Measurements from ENCODE around the gene SKAP2. TPM values are rescaled to one million over a fixed set of nuclear protein-coding genes. Genes with fewer than 3 reads are reported as not detected.

The SKAP2 gene
- total RNA-seq, 1 donor from 2014 or later: 50.2 TPM

DNA sequence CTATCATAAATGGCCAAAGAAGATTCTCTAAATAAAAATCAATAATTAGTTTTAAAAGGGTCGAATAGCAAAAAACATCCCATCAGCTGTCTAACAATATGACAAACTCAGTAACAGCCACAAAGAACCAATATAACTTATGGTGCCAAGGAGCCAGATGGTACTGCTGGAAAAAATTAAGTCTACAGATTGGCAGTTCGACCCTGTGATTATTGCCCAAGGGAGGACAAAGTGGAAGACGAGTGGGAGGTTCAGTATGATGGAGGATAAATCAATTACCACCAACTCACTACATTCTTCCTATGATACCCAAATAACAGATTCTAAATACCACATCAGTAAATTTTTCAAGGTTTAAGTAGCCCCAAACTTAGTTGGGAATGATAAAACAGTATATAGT is 49.0 kb downstream of the SKAP2 start:
- H3K36me3 ChIP-seq: no peaks in the 10 kb centered on the region
- intact Hi-C loops (cut with DNase I): no loop called here
- DNase-seq (ENCODE audit: low spot score in 2 of 2): no peak

DNA sequence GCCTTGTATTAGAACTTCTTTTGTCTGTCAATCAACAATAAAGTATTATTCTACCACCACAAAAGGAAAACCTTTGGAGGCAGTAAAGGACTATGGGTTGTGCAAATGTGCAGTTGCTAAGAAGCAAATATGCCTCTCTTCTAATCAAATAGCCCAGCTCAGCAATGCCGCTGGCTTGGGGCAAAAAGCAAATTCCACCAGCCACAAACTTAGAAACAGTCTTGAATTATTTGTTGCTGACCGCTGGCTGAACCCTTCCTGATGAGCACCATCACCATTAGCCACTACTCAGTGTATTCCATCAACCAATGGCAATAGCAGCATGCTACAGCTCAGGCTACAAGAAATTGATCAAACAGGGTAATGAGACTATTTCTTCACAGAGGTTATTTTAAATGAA is 51.0 kb downstream of the SKAP2 start:
- no peak for DNase-seq (ENCODE audit: low spot score in 2 of 2)

More for the DNA sequence above, 49.0 kb downstream of the SKAP2 start:
- no peak overlapping the region for H3K4me3 ChIP-seq
- no peak overlapping the region for H3K27ac ChIP-seq
- no peak for TF ChIP-seq CTCF (IDR thresholded peaks at IDR 0.05)
- no peaks in the 10 kb centered on the region for H3K27me3 ChIP-seq
- H3K4me1 ChIP-seq: no peaks in the 10 kb centered on the region
- H3K9me3 ChIP-seq: no peaks in the 10 kb centered on the region

GRCh38 chr7:26794541-26794940 is 69.8 kb downstream of the SKAP2 start:
- DNase-seq (ENCODE audit: low spot score in 2 of 2): no peak
- H3K27me3 ChIP-seq: no peaks in the 10 kb centered on the region
- intact Hi-C loops (cut with DNase I): no loop called here

More for the DNA sequence above, 51.0 kb downstream of the SKAP2 start:
- Histone ChIP-seq H3K36me3 (no peaks in the 10 kb centered on the region), H3K27me3 (no peaks in the 10 kb centered on the region), H3K4me1 (no peaks in the 10 kb centered on the region), H3K9me3 (no peaks in the 10 kb centered on the region), H3K27ac (no peak overlapping the region), H3K4me3 (no peak overlapping the region)
- intact Hi-C loops (cut with DNase I): no loop called here
- no peak for TF ChIP-seq CTCF (IDR thresholded peaks at IDR 0.05)

DNA sequence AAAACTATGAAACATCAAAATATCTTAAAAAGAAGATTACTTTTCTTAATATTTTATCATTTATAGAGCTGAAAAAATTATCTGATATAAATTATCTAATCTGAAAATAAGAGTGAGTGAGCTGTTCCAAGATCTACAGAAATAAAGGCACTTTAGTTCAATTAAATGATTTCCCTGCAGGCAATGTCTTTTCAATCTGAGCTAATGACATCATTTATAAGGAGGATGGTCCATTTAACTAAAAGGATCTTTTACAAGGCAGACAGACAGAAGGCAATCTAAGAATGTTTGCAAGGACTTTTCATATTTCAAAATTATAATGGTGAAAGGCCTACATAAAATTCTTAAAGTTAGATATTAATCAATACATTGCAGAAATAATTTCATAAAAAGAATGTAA is 71.8 kb downstream of the SKAP2 start:
- H3K9me3 ChIP-seq: peaks cover 0 to 2% of the 10 kb centered on the region in 2 donors
- intact Hi-C loops (cut with DNase I): no loop called here
- H3K36me3 ChIP-seq: no peaks in the 10 kb centered on the region
- H3K4me1 ChIP-seq: no peaks in the 10 kb centered on the region
- no peak for DNase-seq (ENCODE audit: low spot score in 2 of 2)
- no peak for TF ChIP-seq CTCF (IDR thresholded peaks at IDR 0.05)
- no peaks in the 10 kb centered on the region for H3K27me3 ChIP-seq
- no peak overlapping the region for H3K4me3 ChIP-seq
- H3K27ac ChIP-seq: no peak overlapping the region

More at GRCh38 chr7:26794541-26794940, 69.8 kb downstream of the SKAP2 start:
- TF ChIP-seq CTCF (IDR thresholded peaks at IDR 0.05): no peak
- no peaks in the 10 kb centered on the region for H3K4me1 ChIP-seq
- H3K4me3 ChIP-seq: no peak overlapping the region
- no peaks in the 10 kb centered on the region for H3K36me3 ChIP-seq
- no peak overlapping the region for H3K27ac ChIP-seq
- H3K9me3 ChIP-seq: peaks cover 0 to 7% of the 10 kb centered on the region in 2 donors

GRCh38 chr7:26792006-26792405 is 72.4 kb downstream of the SKAP2 start:
- intact Hi-C loops (cut with DNase I): no loop called here
- Histone ChIP-seq H3K4me3 (no peak overlapping the region), H3K9me3 (no peaks in the 10 kb centered on the region), H3K27me3 (no peaks in the 10 kb centered on the region), H3K4me1 (no peaks in the 10 kb centered on the region), H3K27ac (no peak overlapping the region), H3K36me3 (no peaks in the 10 kb centered on the region)
- DNase-seq (ENCODE audit: low spot score in 2 of 2): no peak
- no peak for TF ChIP-seq CTCF (IDR thresholded peaks at IDR 0.05)
